CD4-positive, alpha-beta T cell treated with Interleukin-2 at 100 ng/mL for 4 hours (primary cell): ENCODE measurements around the gene RNF214.
A peak's percentile ranks its signal among the peaks of the same experiment; 100 is the strongest.
"Not testable (repeated sequence)": the region's sequence is repeated elsewhere in the genome, so short reads cannot be mapped to it uniquely, and the experiment has no call there.

Experiments
- DNase-seq: peaks from one replicate; pipeline ENCODE4 v3.0.0-alpha.2; 2020; ENCODE audit warnings: low spot score

The RNF214 gene

GRCh38 chr11:117230999-117231841 lies 1.3 kb upstream of the RNF214 start:
- DNase-seq: no peak

DNA sequence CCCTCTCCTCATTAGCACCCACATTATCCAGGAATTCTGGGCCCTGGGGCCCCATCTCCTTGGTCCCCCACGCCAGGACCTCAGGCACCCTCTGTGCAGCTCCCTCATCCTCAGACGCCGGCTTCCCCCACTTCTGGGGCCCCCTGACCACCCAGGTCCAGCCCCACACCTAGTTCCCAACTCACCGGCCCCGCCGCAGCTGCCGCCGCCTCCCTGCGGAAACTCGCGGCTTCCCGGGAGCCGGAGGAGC lies 704 bp upstream of the RNF214 start, which contains the start of gene PCSK7:
Gene PCSK7, minus strand, starts transcription at position 232 of the 250 bp plus-strand sequence. CDS start 2,229 bp downstream, outside the sequence.
- no peak for DNase-seq

- no peak for DNase-seq
Measured at GRCh38 chr11:117232911-117233409, 489 bp downstream of the RNF214 start.

GRCh38 chr11:117238221-117238620 lies 5.8 kb downstream of the RNF214 start:
- no peak for DNase-seq

- no peak for DNase-seq
Measured at GRCh38 chr11:117239295-117239694, 6.8 kb downstream of the RNF214 start.

DNA sequence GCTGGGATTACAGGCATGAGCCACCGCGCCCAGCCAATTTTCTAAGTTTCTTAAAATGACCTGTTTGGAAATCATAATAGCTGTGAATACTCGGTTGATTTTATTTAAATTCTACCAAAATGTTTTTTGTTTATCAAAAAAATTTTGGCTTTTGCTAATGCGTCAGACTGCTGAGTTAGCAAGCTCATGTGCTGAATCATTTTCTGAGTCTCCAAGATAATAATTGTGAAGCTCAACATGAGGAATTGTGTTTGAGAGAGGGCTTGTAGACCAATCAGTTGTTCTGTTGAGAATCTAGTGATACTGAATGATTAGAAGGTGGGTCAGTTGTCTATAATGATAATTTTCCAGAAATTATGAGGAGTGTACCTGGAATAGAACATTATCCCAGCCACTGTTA lies 15.9 kb downstream of the RNF214 start:
- DNase-seq: no peak

DNA sequence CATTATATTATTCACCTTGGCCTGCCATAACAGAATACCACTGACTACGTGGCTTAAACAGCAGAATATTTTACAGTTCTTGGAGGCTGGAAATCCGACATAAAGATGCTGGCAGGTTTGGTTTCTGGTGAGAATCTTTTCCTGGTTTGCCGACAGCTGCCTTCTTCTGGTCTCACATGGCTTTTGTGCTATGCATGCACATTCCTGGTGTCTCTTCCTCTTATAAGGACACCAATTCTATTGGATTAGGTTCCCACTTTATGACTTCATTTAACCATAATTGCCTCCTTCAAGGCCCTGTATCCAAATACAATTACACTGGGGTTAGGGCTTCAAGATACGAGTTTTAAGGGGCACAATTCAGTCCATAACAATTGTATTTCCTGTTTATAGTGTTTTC lies 17.1 kb downstream of the RNF214 start:
- no peak for DNase-seq

DNA sequence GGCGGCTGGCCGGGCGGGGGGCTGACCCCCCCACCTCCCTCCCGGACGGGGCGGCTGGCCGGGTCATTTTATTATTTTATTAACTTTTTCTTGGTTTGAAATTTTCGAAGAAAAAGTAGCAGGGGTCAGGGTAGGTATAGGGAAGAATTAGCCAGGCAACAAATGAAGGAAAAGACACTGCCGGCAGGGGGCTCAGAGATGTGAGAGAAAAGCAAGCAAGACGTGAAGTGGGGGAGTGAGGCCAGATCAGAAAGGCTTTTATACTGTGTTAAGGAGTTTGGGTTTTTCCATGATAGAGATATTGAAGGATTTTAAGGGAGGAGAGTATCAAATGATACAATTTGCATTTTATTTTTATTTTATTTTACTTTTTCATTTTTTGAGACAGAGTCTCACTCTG lies 19.0 kb downstream of the RNF214 start:
- no peak for DNase-seq

DNA sequence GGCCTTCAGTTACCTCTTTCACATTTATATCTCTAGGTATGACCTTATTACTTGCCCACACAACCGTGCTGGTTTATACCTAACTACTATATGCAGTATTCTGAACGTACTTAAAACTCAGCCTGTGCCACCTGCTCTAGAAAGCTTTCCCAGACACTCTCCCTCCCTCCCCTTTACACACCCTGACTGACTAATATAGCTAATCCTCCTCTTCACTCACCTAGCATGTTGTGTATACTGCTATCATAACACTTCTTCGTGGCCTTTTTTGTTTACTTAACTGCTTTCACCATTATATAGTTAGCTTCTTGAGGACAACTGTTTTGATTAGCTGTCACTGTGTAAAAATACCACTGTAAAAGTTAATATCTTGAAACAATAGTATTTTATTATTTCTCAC lies 23.5 kb downstream of the RNF214 start:
- no peak for DNase-seq

DNA sequence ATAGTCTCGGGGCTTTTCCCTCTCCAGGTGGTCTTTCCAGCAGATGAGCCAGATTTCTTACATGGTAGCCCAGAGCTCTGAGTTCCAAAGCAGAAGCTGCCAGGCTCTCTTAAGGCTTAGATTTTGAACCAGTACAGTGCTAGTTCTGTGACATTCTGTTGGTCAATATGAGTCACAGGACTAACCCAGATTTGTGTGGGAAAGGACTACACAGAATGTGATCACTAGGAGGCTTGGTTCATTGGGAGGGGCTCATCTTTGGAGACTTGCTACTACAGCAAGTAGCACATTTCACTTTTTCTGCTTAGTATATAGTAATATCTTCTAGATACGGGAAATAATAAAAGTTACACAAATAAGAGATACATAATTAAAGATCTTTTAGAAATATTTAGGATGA lies 24.1 kb downstream of the RNF214 start:
- no peak for DNase-seq

- no peak for DNase-seq
Measured at GRCh38 chr11:117258576-117258975, 26.1 kb downstream of the RNF214 start.

GRCh38 chr11:117259417-117259816 lies 26.9 kb downstream of the RNF214 start:
- no peak for DNase-seq

DNA sequence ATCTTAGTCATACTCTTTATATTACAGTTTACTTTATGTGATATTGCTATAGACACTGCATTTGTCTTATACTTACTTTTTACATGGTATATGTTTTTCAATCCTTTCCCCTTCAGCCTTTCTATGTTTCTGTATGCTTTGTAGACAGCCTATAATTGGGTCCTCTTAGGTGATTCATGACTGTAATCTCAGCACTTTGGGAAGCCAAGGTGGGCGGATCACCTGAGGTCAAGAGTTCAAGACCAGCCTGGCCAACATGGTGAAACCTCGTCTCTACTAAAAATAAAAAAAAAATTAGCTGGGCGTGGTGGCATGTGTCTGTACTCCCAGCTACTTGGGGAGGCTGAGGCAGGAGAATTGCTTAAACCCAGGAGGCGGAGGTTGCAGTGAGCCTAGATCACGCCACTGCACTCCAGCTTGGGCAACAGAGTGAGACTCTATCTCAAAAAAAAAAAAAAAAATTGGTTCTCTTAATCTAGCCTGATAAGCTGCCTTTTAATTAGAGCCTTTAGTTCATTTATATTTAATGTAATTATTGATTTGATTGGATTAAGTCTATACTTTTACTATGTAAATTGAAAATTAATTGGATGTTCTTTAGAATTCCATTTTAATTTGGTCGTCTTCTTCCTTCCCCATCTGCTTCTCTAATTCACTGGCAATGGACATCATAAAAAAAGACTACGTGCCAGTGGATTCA lies 32.3 kb downstream of the RNF214 start:
- DNase-seq: not testable (repeated sequence)

DNA sequence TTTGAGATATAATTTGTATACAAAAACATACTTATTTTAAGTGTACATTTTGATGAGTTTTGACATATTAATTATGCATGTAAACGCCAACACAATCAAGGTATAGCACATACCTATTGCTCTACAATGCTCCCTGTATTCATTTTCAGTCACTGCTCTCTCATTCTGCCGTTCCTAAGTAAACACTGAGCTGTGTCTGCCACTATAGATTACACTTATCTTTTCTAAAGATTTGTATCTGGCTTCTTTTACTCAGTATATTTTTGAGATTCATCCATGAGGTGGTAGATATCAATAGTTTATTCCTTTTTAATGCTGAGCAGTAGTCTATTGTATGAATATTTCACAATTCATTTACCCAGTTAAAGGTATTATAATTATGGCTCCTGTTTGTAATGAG lies 33.3 kb downstream of the RNF214 start:
- DNase-seq: no peak

DNA sequence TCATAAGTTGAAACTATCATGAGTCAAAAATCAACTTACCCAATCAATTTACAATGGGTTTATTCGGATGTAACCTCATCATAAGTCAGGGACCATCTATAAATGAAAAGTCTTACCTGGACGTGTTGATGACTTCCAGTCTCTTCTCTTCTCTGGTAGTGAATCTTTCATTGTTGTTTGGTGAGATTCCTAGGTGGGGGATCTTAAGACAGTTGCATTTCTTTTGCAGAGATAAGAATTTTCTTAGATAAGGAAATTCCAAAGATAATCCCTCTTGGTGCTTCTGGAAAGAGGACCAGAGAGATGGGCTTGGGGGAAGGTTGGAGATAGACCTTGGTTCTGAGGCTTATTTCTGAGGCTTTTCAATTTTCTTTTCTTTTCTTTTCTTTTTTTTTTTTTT lies 37.4 kb downstream of the RNF214 start:
- no peak for DNase-seq

GRCh38 chr11:117271208-117271607 lies 38.7 kb downstream of the RNF214 start:
- DNase-seq: no peak

DNA sequence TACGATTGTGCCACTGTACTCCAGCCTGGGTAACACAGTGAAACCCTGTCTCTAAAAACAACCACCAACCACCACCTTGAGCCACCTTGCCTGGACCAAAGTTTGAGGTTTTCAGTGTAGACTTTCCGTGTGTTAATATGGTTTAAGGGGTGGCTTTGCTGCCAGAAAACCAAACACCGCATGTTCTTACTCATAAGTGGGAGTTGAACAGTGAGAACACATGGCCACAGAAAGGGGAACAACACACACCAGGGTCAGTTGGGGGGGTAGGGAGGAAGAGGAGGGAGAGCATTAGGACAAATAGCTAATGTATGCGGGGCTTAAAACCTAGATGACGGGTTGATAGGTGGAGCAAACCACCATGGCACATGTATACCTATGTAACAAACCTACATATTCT lies 39.7 kb downstream of the RNF214 start:
- not testable (repeated sequence) for DNase-seq

GRCh38 chr11:117273550-117274289 lies 41.2 kb downstream of the RNF214 start:
- DNase-seq: no peak

DNA sequence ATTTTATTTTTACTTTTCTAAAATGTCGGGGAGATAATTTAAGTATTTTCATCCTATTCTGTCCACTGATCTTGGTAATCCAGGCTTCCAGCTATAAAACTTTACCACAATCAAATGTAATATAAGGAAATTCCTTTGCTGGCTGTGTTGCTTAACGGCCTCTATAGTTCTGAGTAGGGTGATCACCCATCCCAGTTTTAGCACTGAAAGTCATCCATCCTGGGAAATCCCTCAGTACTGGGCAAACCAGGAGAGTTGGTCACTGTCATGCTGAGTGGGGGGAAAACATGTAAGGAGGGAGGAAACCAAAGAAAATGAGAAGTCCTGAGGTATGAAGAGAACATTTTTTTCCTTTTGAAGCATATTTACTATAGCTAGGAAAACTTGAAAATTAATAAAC lies 45.9 kb downstream of the RNF214 start:
- DNase-seq: no peak

- DNase-seq: peak; percentile 43
Measured at GRCh38 chr11:117279711-117280376, 47.4 kb downstream of the RNF214 start.

GRCh38 chr11:117281159-117281558 lies 48.7 kb downstream of the RNF214 start:
- no peak for DNase-seq

DNA sequence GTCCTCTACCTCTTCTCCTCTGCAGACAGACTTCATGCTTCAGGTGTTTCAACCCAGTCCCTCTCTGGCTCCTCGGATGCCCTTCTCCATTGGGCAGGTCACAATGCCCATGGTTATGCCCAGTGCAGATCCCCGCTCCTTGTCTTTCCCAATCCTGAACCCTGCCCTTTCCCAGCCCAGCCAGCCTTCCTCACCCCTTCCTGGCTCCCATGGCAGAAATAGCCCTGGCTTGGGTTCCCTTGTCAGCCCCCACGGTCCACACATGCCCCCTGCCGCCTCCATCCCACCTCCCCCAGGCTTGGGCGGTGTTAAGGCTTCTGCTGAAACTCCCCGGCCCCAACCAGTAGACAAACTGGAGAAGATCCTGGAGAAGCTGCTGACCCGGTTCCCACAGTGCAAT lies 49.4 kb downstream of the RNF214 start:
- no peak for DNase-seq
